Stimulated activated CD8-positive, alpha-beta memory T cell treated with anti-CD3 and anti-CD28 coated beads, Interleukin-7, amount 100 ng/mL, for 1 hour (primary cell): ENCODE data around the gene NPS.

Source experiments
- DNase-seq, 2 donors: peaks; one replicate each; pipeline ENCODE4 v3.0.0-alpha.2; 2020; ENCODE audit warnings: low read depth in 2 of 2

NPS gene

DNA sequence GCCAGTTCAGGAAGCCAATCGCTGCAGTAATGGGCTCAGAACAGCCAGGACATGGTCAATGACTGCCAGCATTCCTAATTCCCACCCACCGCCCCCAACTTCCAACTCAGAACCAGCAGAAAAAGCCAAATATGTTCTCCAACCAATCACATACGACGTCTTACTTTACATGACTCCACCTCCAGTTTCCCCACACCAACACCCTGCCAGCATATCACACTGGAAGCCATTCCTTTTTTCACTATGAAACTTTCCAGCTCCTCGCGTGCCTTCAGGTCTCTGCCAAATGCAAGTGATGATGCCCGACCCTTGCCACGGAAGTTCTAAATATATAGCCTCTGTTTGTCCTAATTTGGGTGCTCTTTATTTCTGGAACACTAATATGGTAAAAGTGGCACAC is 12.5 kb downstream of the NPS start:
- DNase-seq = no peak

DNA sequence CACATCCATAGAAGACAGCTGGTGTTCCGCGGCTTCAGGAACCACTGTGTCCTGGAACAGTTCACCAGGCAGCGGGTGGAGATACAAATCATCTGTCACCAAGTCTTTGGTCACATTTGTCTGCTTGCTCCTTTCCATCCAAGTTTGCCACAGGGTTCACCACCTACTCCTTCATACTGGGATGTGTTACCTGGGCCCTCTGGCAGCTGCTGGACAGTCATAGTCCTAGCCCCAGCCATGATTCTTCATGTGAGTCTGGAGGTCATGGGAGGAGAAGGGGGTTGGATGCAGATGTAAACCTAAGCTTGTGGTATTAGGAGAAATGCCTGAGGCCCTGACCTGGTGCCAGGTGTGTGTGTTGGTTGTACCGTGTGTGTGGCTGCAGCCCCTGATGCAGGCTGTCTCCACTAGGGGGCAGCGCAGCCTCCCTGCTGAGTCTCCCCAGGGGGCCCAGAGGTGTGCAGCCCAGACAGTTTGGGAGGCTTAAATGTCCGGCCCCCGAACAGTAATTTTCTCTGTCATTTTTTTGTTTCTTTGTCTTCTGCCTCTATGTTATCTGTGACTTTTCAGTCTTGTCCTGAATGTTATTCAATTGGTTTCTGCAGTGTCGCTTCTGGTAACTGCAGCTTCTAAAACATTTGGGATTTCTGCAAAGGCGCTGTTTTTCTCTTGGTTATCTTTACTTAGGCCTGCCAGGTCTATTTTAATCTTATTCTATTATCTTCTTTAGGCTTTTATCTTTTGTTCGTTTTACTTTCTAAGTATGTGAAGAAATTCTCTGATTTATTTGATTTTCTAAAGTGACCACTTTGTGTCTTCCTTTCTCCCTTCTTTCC is 14.8 kb downstream of the NPS start:
- no peak for DNase-seq

- DNase-seq = no peak
Observed at GRCh38 chr10:127564644-127565043, 15.5 kb downstream of the NPS start.

GRCh38 chr10:127565583-127565982 is 16.5 kb downstream of the NPS start:
- DNase-seq = no peak

DNA sequence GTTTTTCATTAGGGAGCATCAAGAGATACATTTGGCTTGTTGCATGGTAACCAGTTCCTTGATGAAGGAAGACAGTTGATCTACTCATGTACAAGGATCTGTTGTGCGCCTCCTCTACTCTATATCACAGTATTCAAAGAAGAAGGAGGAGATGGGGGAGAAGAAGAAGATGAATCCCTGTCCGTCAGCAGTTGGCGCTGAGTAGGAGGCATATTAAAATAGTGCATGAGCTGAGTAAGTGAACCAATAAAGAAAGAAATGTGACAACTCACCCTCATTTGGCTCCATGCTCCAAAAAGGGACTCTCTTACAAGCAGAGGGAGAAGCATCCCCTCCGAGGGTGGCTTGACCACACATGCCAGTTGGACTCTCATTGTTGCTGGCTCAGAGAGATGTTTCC is 20.1 kb downstream of the NPS start:
- DNase-seq = no peak

DNA sequence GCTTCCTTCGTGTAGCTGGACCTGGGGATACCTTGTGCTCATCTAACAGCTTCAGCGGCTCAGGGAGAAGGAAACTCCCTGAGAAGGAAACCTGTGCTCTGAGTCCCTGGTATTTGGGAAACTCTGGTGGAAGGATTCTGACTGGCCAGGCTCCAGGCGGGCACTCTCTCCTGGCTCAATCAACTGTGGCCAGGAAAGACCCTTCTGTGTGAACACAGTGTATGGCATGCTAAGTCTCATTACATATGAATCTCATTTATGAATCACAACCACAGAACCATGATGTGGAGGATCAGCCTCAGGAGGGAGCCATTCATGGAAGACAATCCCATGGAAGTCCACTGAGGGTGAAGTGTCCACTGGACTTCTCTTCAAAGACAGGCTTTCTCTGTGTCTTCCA is 20.9 kb downstream of the NPS start:
- no peak for DNase-seq

GRCh38 chr10:127571386-127571785 is 22.3 kb downstream of the NPS start:
- DNase-seq = no peak

GRCh38 chr10:127576051-127576450 is 26.9 kb downstream of the NPS start:
- no peak for DNase-seq

GRCh38 chr10:127576740-127577161 is 27.6 kb downstream of the NPS start:
- no peak for DNase-seq

GRCh38 chr10:127577376-127578258 is 28.5 kb downstream of the NPS start:
- no peak for DNase-seq

GRCh38 chr10:127578259-127578960 is 29.3 kb downstream of the NPS start:
- DNase-seq = no peak

DNA sequence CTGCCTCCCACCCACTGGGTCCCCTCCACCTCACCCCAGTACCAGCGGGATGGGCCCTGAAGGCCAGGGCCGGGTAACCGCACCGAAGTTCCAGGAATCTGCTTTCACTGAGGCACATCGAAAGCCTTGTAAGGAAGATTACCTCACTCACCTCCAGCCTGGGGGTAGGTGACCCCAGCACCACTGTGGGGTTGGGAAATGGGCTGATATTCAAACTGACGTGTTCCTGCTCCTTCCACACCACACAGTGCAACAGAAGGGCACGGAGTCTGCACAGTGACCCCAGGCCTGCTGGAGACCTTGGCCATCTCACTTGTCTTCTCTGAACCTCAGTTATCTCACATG is 29.8 kb downstream of the NPS start:
- DNase-seq = no peak

DNA sequence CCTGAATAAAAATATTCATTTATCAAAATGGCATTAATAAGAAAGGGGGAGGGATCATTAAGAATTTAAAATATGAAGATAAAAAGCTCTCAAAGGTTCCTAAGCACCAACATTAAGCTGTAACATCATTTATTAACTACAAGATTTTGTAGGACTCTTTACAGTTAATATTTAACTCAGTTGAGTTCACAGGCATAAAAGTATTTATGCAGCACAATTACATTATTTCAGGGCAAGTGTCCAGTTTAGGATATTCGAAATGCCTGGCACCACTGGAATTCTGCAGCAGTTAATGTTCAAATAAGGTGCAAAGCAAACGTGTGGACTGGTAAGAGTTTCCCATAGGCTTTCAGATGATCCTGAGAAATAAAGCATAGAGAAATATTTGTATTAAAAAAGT is 30.5 kb downstream of the NPS start:
- no peak for DNase-seq

DNA sequence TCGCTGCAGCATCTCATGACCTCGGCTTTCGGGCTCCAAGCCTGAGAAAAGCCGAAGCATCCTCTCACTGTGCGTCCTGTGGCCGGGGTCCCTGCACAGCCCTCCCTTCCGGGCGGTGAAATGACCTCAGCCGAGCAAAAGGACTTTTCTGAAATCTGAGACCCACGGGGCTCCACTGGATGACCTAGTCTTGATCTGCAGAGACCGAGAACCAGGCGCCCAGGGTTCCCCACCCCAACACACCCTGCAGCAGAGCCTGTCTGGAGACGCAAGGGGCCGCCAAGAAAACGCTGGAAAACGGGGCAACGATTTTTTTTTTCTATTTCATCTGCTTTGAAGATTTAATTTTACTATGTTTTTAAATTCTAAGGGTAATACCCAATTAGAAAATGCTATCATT is 31.7 kb downstream of the NPS start:
- no peak for DNase-seq

- DNase-seq = no peak
Observed at GRCh38 chr10:127585519-127586023, 36.5 kb downstream of the NPS start.

DNA sequence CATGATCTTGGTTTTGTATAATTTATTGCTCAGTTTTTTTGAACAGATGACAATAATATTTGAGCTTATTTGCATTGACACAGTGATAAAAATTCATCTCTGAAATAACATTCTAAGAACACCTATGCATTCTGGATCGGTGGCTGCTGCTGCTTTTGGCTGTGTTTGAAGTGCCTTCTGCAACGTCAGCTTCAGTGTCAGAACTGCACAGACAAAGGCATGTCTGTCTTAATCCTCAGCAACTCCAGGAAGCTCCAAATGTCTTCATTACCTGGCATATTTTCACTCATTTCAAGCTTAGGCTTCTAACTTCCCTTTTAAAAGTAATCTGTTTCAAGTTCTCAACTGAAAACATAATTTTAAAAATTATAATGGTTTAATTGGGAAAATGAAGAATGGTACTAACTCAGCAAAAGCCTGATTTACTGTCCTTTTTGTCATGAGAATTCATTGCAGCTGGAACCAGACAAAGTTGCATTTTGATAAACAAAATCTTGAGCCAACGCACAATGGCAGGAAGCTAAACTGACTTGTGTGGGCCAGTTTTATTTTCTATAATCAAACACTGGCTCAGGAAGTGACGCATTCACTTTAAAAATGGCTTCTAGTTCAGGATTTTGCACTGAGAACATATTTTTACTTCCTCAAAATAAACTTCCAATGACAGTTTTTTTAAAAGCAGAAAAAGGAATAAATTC is 38.7 kb downstream of the NPS start:
- no peak for DNase-seq

DNA sequence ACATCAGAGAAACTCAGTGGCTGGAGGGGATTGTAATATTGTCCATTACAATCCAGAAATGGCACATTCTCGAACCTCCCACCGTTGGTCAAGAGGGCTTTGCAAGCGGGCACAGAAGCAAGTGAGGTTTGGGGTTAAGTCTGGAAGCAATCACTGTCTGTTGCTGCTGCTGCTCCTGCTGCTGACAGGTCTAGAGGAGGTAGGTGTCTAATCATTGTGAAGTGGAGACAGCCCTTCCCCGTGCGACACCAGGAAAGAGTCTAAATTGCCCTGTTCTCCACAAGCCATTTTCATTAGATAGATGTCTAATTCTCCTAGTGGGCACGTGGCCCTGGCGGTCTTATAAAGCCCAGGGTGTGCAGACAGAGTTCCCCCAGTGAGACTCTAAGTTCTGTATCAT is 43.5 kb downstream of the NPS start:
- DNase-seq = no peak

DNA sequence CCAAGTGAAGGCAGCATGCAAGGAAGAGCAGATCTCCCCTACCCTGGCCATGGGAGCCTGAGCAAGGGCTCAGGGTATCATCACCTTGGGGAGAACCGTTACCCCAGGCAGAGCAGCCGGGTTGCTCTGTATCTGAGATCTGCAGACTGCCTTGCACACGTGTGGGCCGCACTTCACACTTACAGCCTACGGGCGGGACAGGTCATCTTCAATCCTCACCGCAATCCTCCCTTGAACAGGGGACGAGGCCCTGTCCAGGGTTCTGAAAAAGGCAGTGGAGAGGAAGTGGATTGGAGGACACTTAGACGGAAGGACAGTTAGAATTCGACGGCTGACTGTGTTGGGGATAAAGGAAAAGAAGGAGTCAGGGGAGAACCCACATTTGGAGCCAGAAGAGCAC is 51.4 kb downstream of the NPS start:
- no peak for DNase-seq
